Fibroblast of skin of back (primary cell): Measurements from ENCODE around the gene SMARCC2. TPM values are rescaled to one million over a fixed set of nuclear protein-coding genes. Genes with fewer than 3 reads are reported as not detected.

Source experiments
- DNase-seq: peaks from one replicate; pipeline ENCODE4 v3.0.0-alpha.2; 2013
- polyA plus RNA-seq, 2 experiments: library from polyadenylated mRNA; unstranded; fragments of 120-200 nt; gene quantifications; one replicate each; pipeline ENCODE4 v1.2.1, GENCODE V29; 2013; ENCODE audit not compliant: insufficient read length in 2 of 2

Gene SMARCC2
- 38.5 TPM for polyA plus RNA-seq (2013, experiment 1 of 2; ENCODE audit: insufficient read length)
- polyA plus RNA-seq (2013, experiment 2 of 2; ENCODE audit: insufficient read length): 32.4 TPM

DNA sequence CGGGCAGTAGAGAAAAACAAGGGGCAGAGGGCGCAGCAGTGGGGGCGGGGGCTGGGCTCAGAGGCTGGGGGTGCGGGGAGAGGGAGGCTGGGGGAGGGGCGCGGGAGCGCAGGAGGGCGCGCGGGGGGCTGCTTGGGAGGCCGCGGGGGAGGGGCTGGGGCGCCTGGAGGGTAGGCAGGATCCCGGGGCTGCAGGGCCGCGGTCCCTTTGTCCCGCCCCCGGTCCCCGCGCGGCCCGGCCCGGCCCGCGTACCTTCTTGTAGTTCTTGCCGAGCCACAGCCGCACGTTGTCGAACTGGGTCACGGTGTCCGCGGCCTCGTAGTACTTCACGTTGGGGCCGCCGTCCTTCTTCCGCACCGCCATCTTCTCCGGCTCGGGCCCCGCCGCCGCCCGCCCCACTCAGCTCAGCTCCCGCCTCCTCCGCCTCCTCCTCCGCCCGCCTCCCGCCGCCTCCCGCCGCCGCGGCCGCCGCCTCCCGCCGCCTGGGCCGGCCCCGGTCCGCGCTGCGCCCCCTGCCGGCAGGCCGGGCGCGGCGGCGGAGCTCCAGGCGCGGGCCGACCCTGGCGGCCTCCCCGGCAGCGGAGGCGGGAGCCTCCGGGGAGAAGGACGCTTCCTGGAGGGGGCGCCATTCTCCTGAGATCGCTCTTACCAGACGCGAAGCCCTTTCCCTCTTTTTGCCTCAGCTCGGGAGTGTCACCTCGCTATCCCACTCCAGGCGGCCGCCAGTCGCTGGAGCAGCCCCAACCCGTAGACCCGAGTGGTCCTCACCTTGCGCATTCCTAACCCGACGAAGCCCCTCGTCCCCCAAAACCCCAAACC is at the start of gene SMARCC2:
SMARCC2 (minus strand) TSS at position 385 of the 819 bp plus-strand sequence; CDS start at position 363, 22 bp downstream.
- peak; percentile 87 for DNase-seq

DNA sequence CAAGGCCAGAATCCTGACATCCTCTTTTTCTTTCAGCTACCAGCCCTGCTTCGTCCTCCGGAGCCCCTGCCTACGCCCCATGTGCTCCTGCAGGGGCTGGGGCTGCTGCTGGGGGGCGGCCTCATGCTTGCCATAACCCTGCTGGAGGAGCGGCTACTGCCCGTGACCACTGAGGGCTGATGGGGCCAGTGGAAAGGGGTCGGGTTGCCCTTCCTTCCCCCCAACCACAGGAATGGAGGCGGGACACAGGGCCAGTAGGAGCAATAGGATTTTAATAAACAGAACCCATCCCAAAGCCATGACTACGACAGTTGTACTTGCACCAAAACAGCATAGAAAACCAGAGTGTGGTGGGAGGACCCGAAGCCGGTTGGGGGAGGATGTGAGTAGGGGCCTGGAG is 48.3 kb upstream of the SMARCC2 start:
- no peak for DNase-seq

DNA sequence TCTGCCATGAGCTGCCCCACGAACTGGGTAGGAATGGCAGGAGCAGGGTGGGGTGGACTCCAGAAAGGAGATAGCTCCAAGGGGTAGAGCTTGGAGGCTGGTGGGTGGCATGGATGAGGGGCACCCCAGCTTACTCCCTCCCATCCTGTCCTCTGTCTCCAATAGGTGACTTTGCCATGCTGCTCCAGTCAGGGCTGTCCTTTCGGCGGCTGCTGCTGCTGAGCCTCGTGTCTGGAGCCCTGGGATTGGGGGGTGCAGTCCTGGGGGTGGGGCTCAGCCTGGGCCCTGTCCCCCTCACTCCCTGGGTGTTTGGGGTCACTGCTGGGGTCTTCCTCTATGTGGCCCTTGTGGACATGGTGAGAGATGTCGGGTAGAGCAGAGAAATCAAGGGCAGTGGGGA is 47.7 kb upstream of the SMARCC2 start:
- no peak for DNase-seq

DNA sequence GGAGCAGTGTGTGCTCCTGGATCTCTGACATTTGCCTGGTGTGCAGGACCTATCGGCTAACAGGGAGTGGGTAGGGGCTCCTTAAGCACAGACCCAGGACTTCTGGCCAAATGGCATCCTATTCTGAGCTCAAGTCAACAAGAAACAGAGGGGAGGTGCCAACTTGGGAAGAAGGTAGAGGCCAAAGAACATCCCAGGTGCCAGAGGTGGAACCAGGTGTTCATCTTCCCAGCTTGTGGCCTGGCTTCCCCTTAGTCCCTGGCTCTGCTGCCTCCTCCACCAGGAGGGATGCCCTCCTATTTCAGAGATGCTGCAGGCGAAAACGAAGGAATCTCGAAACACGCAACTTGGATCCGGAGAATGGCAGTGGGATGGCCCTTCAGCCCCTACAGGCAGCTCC is 46.8 kb upstream of the SMARCC2 start:
- DNase-seq: no peak

- DNase-seq: no peak
These were observed 45.6 kb upstream of the SMARCC2 start for GRCh38 chr12:56234746-56235436.

DNA sequence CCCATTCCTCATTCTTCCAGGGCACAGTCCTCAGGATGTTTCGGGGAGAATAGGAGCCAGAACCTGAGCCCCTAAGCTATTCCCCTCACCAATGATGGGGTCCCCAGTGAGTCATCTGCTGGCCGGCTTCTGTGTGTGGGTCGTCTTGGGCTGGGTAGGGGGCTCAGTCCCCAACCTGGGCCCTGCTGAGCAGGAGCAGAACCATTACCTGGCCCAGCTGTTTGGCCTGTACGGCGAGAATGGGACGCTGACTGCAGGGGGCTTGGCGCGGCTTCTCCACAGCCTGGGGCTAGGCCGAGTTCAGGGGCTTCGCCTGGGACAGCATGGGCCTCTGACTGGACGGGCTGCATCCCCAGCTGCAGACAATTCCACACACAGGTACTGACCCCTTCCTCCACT is 41.9 kb upstream of the SMARCC2 start:
- DNase-seq: no peak

DNA sequence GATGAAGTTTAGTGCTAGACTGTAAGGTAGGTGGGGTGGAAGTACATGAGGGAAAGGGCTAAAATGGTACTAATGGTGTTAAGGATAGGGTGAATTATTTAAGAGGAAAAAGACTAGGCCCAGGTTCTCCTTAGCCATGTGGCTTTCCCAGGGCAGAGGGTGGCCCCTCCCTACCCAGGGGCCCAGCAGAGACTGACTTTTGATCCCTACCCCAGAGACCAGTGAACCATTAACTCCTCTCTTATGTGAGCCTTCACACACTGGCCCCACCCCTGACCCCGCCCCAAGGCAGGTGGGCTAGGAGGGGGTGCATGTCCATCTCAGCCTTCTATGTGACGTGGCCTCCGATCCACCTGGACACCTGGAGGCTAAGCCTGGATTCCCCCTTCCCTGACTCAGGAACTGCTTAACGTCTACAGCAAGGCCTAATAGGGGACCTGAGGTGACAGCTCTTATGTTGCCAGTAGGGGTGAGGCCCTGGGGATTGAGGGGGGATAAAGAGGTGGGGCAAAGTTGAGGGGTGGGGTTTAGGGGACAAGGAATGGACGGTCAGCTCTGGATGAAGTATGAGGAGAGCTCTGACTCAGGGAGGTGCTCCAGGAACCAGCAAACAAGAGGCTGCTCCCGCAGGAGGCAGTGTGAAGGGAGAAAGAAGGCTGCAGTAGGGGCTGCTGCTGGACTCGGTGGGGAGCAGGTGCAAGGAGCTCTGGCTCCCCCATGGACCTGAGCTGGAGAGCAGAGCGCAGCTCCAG is 41.3 kb upstream of the SMARCC2 start:
- DNase-seq: no peak

DNA sequence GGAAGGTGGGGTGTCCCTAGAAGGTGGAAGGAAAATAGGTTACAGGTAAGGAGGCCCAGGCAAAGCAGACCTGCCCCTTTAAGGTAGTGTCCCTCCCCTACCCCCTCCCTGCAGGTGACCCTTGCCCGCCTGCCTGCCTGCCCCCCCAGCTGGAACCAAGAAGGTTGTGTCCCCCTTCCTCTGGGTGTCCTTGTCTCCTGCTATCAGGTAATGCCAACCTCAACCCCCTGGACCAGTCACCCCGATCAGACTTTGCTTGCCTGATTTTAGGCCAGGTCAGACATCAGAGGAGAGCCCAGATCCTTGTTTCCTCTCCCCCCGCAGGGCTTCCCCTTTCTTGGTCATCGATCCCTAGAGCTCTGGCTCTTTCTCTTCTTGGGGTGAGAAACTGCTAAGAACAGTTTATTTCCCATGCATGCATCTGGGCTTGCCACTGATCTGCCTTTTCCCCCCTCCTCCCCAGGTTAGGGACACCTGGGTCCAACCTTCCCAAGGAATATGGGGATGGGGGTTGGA is 40.7 kb upstream of the SMARCC2 start, which contains the start of gene SLC39A5:
SLC39A5 (plus strand) TSS at position 136 of the 516 bp plus-strand sequence. CDS start 1,224 bp downstream, outside the sequence.
- no peak for DNase-seq

- no peak for DNase-seq
These were observed 39.8 kb upstream of the SMARCC2 start for GRCh38 chr12:56229082-56229481.

GRCh38 chr12:56224954-56225353 is 35.7 kb upstream of the SMARCC2 start:
- no peak for DNase-seq

GRCh38 chr12:56224102-56224701 is 34.9 kb upstream of the SMARCC2 start, which contains the start of gene NABP2:
Gene NABP2, plus strand, starts transcription at chr12:56224342. Its CDS starts 515 bp downstream, at chr12:56224857.
- DNase-seq: peak; percentile 99

DNA sequence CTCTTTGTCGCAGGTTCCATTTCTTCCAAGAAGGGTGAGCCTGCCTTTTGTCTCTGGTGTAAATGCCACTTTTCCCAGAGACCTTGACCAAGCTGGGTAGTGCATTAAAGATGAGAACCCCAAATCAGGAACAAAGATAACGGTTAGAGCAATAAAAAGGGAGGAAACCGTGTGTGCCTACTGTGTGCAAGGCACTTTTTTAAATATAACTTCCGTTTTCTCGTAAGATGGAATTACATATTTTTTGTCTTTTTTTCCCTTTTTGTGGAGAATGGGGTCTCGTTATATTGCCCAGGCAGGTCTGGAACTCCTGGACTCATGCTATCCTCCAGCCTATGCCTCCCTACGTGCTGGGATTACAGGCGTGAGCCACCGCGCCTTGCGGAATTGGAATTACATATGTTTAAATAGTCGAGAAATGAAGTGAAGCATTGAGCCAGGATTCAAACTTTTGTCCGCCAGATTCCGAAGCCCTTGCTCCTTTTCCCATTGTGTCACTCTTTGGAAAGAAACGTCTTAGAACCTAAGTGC is 34.4 kb upstream of the SMARCC2 start:
- no peak for DNase-seq

DNA sequence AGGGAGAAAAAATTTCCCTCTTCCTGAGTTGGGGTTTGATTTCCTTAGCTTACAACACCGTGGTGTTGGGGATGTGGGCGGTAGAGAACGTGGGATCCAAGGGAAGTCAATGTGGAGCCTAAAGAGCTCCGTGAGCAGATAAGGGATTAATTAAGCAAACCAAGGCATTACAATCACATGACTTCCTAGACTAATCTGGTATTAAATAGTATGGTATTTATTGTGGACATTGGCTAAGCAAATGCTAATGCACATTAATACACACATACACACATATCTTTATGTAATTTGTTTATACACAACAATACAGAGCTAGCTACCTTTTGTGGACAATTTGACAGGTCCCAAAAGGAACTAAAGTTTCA is 33.2 kb upstream of the SMARCC2 start:
- DNase-seq: no peak

GRCh38 chr12:56221757-56222530 is 32.7 kb upstream of the SMARCC2 start, which contains the start of gene RNF41:
Gene RNF41, minus strand, starts transcription at chr12:56221922. Its CDS starts 7,875 bp downstream, at chr12:56214047.
- DNase-seq: peak; percentile 98

DNA sequence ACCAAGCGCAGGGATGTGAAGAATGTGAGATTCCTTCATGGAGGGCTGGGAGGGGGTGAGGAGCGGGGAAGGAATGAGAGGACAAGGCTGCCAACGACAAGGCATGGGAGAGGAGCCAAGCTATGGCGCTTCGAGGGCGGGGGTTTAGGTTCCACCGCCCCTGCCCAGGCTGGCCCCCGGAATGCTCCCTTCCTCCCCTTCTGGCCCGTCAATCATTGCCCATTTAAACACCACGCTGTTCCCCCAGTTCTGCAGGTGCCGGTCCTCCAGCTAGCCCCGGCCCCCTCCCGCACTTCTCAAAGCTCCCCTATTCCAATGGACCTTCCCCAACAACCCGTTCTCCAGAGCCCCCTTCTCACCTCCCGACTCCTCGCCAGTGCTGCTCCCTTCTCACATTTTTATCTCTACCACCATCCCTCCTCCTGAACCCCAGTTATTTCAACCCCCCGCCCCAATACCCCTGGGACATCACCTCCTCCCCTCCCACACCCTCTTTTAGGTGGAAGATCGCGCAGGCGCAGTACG is 32.0 kb upstream of the SMARCC2 start:
- DNase-seq: peak; percentile 90

GRCh38 chr12:56220611-56221231 is 31.4 kb upstream of the SMARCC2 start:
- DNase-seq: peak; percentile 55

- no peak for DNase-seq
These were observed 30.6 kb upstream of the SMARCC2 start for GRCh38 chr12:56219840-56220239.

DNA sequence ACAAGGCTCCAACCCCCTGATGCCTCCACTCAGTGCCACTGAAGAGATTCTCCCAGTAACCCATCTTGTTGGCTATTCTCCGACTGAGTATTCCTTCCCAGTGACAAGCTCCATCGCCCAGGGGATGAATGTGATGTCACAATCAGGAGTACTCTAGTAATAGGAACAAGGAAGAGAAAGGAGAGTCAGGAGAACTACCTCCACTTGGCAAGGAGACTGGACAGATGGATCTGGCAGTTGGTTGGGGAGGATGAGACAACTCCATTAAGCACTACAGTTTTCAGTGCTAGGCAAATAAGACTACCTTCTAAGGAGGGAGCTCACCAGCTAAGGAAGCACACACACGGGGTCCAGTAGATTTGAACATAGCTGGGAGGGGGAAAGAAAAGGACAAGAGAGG is 27.2 kb upstream of the SMARCC2 start:
- DNase-seq: no peak

GRCh38 chr12:56213878-56214277 is 24.6 kb upstream of the SMARCC2 start:
- no peak for DNase-seq

DNA sequence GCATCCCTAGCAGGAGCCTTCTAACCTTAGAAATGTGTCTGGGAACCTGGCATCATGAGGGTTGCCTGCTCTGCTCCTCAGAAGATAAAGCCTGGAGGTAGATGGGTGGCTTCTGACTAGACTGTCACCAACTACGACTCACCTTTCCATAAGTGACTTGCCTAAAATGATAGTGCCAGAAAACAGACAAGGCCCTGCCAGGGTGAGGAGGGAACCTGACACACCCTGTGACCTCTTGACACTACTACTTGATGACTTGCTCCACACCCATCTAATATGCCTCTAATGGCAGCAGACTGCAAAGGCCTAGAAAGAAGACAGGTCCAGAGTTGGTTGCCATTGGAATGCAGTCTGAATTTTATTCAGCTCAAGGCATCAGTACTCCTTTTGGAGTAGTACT is 23.1 kb upstream of the SMARCC2 start:
- no peak for DNase-seq
